HG02678 (cell line): Measurements from ENCODE around the gene PRKAR2A.
"Not testable (repeated sequence)": the region's sequence is repeated elsewhere in the genome, so short reads cannot be mapped to it uniquely, and the experiment has no call there.

Source experiments
- ATAC-seq: cut with Tn5 transposase; IDR thresholded peaks from one replicate; pipeline ENCODE4 v1.9.1; 2021; ENCODE audit warnings: mild to moderate bottlenecking, moderate library complexity; ENCODE audit not compliant: unreplicated experiment

PRKAR2A gene

DNA sequence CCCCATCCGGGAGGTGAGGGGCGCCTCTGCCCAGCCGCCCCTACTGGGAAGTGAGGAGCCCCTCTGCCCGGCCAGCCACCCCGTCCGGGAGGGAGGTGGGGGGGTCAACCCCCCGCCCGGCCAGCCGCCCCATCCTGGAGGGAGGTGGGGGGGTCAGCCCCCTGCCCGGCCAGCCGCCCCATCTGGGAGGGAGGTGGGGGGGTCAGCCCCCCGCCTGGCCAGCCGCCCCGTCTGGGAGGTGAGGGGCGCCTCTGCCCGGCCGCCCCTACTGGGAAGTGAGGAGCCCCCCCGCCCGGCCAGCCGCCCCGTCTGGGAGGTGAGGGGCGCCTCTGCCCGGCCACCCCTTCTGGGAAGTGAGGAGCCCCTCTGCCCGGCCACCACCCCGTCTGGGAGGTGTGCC is 113.1 kb downstream of the PRKAR2A start:
- ATAC-seq, result not testable (repeated sequence)

DNA sequence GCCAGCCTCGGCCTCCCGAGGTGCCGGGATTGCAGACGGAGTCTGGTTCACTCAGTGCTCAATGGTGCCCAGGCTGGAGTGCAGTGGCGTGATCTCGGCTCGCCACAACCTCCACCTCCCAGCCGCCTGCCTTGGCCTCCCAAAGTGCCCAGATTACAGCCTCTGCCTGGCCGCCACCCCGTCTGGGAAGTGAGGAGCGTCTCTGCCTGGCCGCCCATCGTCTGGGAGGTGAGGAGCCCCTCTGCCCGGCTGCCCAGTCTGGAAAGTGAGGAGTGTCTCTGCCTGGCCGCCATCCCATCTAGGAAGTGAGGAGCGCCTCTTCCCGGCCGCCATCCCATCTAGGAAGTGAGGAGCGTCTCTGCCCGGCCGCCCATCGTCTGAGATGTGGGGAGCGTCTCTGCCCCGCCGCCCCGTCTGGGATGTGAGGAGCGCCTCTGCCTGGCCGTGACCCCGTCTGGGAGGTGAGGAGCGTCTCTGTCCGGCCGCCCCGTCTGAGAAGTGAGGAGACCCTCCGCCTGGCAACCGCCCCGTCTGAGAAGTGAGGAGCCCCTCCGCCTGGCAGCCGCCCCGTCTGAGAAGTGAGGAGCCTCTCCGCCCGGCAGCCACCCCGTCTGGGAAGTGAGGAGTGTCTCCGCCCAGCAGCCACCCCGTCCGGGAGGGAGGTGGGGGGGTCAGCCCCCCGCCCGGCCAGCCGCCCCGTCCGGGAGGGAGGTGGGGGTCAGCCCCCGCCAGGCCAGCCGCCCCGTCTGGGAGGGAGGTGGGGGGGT is 113.7 kb downstream of the PRKAR2A start:
- not testable (repeated sequence) for ATAC-seq

DNA sequence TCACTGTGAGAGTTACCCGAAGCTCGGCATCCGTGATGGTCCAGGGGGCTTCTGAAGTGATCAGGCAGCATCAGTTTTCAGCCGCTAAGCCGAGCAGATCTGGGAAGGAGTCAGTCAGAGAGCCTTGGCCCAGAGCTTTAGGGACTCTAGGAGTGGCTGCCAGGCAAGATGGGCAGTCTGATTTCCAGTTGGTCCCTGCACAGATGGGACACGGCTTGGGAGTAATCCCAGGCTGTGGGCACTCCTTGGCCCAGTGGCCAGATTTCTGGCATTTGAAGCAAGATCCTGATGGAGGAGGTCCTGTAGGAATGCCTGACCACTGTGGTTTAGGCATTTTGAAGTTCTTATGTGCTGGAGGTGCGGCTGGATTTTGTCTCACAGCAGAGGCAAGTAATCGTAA is 120.2 kb downstream of the PRKAR2A start:
- no peak for ATAC-seq

DNA sequence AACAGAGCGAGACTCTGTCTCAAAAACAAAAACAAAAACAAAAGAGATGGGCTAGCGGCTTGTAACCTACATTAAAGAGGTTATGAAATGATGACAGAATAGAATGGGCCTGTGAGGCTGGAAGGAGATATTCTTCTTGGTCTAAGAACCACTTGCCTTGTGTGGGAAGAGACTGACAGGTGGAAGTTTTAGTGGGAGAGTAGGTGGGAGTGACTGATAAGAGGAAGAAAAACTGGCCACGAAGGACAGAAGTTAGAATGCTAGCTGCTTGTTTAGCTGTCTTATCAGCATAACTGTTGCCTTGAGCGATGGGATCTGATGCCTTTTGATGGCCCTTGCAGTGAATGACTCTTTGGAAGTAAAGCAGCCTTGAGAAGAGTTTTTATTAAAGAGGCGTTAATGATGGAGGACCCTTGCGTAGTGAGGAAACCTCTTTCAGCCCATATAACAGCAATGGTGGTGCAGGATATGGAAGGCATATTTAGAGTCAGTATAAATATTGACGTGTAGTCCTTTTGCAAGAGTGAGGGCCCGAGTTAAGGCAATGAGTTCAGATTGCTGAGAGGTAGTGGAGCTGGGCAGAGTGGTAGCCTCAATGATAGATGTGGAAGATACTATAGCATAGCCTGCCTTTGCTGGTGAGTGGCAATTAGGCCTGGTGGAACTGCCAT is 122.4 kb downstream of the PRKAR2A start:
- ATAC-seq, result not testable (repeated sequence)

DNA sequence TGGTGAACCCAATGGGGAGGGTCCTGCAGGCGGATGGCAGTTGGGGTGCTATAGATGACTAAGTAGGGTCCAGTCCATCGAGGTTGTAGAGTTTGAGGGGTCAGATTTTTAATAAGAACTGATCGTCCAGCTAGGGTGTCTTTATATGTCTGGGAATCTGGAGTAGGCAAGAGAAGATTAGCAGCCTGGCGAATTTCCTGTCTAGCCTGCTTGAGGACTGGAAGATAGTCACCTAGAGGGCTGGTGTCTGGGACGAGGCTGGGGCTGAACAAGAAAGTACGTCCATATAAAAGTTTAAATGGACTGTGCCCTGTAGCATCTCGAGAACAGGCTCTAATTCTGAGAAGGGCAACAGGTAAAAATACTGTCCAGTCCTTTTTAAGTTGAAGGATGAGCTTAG is 123.9 kb downstream of the PRKAR2A start:
- ATAC-seq, result no peak

DNA sequence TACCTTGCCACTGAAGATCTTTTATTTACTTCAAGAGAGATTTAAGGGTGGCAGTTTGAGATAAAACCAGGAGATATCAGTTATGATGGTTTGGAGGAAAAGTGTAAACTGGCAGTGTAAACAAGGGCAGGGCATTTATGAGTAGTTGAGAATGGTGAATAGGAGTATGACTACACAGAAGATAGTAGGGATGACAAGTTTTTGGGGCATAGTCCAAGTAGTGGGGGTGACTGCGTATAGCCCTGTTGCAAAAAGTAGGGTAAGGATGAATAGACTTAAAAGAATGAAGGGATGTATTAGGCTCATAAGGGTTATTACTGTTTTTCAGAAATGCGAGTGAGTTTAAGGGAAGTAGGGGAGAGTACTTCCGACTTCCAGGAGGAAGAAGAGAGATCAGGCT is 124.4 kb downstream of the PRKAR2A start:
- not testable (repeated sequence) for ATAC-seq

DNA sequence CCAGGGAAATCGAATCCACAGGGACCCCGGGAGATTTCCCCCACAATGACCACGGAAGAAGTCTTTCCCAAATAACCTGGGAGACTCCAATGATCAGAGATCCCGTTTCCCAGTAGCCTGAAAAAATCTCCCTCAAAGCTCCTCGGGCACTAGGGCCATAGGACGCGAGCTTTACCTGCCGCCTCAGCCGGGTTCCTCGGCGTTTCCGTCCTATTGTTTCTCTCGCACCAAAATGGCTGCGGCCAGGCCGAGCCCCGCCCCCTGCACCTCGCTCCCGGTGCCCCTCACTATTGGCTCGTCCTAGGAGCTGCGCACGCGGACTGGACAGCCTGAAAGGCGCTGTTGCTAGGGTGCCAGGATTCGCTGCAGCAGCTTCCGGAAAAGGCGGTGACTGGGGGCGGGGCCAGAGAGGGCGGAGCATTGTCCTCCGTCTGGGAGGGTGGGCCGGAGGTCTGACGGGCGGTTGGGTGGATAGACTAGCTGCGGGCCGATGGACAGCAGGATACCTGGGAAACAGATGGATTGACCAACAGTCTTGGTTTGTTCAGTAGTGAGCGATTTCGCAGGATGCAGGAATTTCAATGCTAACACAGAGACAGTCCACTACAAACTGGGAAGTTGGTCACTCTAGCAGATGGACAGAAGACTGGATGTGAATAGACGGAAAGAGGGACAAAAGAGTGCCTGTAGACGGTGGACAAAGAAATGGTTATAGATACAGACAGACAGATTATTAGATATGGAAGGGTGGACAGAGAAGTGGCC is 130.5 kb downstream of the PRKAR2A start, which contains the start of gene IP6K2:
Gene IP6K2 (minus strand): TSS at position 240 of the 765 bp plus-strand sequence. CDS start 21,930 bp downstream, outside the sequence.
- ATAC-seq, result peak; percentile 97

DNA sequence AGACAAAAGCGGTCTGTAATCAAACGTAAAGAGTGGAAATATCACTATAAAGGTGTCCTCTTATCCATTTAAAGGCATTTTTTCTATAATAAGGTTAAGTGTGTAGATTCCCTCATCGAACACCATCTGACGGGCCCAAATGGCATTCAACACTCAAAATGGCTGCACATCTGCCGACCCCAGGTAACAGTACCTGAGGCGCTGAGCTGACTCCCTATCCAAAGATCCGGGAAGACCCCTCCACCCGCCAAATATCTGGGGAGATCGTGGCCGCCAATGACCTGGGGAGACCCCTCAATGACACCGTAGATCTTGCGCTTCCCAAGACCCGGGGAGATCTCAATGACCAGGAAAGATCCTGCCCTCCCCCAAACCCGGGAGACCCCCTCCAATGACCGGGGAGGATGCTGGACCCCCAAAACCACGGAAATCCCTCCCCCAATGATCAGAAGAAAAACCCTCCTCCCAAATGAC is 131.1 kb downstream of the PRKAR2A start:
- no peak for ATAC-seq

DNA sequence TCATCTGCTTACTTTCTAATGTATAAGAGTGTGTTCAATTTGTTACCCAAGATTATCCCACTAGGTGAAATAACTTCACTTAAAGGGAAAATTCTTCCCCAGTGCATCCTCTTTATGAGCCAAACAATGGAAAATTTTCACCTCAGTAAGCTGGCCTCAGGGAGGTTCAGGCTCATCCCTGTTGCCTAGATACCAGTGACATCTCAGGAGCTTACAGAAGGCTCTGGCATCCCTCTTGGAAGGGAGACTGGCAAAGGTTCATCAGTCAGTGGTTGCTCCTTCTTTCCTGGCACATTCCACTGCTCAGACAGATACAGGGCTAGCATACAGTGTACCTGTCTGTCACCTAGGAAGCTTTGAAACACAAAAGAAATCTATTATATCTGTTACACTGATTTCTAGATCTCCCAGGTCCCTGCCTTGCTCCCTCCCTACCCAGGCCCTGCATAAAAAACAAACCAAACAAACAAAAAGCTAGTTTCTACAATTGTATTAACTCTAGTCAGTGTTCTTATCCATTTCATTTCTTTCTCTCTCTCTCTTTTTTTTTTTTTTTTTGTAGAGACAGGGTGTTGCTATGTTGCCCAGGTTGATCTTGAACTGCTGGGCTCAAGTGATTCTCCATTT is 132.4 kb downstream of the PRKAR2A start:
- no peak for ATAC-seq

DNA sequence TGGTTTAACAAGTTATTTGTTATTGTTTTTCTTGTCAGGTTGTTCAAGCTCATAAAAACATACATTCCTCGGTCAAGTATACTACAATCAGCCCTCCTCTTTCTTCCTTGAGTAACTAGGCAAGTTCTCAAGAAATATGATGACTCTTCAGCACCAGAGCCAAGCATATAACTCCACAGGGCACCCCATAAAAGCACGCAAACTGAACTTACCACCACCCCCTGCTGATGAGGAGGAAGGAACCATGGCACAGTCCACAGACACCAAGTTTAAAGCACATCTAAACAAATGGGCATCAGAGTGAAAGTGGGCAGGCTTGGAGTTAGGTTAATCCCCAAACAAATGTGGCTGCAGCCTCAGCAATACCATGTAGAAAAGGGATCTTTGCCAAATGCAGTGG is 135.9 kb downstream of the PRKAR2A start:
- no peak for ATAC-seq

DNA sequence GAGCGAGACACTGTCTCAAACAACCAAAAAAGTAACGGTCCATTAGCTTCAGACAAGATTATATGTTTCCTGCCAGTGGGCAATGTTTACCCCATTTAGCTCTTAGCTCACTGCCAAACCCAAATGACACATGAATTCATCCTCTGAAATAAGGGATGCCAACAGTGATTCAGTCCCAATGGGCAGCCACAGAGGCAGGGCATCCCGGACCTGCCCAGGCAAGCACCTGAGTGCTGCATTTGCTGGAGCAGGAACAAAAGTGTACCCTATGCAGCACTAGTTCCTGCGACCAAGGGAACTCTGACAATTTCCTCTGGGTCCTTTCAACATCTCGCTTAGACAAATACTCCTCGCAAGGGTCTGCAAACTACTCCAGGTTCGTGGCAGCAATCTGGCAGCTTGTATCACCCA is 138.6 kb downstream of the PRKAR2A start:
- ATAC-seq, result no peak

DNA sequence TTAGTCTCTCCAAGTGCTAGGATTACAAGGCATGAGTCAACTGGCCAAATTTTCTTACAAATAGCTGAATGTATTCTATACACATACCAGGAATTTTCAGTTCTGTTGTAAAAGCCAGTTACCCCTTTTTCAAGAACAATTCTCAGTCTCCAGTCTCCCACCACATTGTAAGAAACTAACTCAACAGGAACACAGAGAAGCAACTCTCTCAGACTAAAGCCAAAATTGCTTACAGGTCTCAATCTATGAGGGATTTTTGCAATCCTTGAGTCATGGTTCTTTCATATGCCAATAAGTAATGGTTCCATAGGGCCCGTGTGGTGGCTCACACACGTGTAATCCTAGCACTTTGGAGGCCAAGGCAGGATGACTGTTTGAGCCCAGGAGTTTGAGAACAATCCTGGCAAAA is 139.2 kb downstream of the PRKAR2A start:
- ATAC-seq, result no peak

DNA sequence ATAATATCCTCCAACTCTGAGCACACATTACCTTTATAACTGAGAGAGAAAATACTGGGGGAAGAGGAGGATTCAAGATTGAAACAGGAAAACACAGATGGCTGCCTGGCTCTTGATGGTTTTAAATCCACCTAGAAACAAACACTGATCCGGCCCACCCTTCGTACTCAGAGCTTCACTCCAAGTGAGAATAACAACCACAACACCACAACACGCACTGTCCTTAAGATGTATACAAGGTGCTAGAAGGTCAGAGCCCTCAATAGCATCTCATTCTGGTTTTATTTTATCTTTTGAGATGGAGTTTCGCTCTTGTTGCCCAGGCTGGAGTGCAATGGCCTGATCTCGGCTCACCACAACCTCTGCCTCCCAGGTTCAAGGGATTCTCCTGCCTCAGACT is 140.5 kb downstream of the PRKAR2A start:
- no peak for ATAC-seq

DNA sequence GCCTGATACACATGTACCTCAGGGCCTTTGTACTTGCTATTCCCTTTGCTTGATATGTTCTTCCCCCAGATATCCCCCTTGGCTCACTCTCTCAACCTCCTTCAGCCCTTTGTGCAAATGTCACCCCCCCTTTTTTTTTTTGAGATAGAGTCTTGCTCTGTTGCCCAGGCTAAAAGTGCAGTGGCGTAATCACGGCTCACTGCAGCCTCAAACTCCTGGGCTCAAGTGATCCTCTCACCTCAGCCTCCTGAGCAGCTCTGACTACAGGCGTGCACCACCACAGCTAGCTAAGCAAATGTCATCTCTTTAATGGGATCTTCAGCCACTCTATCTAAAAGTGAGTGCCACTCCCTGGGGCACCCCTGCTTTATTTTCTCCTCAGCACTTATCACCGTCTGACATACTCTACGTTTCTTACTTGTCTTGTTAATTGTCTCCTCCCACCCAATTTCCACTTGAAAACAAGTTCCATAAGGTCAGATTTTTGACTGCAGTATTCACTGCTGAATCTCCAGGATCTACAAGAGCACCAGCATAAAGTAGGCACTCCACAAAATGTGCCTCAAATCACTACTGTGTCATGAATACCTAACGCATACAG is 145.3 kb downstream of the PRKAR2A start:
- ATAC-seq, result no peak

DNA sequence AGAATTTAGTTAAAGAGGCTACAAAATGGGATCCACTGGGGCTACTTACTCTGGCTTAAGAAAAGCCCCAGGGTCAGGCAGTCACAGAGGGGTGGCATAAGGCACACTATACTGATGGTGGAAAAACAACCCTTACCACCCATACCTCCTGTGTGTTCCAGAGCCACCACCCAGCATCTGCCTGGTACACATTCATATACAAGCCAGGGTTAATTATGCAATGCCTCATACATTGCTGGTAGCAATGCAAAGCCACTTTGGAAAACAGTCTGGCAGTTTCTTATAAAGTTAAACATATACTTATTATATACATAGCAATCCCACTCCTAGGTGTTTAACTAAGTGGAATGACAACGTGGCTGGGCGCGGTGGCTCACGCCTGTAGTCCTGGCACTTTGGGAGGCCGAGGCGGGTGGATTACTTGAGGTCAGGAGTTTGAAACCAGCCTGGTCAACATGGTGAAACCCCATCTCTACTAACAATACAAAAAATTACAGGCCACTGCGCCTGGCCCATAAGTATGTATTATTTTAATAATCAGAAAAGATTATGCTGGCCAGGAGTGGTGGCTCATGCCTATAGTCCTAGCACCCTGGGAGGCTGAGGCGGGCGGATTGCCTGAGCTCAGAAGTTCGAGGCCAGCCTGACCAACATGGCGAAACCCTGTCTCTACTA is 146.8 kb downstream of the PRKAR2A start:
- ATAC-seq, result no peak

DNA sequence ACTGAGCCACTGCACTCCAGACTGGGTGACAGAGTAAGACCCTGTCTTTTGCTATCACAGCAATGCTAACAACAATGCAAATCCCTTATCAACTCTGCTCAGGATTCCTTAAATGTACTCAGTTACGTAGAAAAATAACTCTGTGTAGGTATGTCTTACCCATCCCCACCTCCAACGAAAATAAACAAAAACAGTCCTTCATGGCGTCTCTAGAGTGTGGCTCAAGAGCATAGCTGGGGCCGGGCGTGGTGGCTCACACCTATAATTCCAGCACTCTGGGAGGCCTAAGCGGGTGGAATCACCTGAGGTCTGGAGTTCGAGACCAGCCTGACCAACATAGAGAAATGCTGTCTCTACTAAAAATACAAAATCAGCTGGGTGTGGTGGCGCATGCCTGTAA is 148.8 kb downstream of the PRKAR2A start:
- ATAC-seq, result no peak

DNA sequence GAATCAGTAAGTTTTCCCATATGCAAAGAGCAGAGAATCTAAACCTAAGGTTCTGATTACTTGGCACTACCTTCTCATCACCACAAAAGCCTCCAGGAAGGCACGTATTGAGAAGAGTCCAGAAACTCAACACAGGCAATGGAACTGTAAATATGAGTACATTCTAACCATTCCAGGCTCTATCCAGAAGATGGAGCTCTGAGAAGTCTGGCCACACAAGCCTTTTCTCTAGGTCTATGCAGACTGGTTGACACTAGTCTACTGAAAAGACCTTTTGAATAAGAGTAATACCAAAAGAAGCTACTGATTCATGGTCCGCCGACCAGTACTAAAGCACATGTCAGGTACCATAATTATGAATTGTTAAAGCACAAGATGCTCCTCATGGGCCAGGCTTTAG is 149.7 kb downstream of the PRKAR2A start:
- ATAC-seq, result no peak

DNA sequence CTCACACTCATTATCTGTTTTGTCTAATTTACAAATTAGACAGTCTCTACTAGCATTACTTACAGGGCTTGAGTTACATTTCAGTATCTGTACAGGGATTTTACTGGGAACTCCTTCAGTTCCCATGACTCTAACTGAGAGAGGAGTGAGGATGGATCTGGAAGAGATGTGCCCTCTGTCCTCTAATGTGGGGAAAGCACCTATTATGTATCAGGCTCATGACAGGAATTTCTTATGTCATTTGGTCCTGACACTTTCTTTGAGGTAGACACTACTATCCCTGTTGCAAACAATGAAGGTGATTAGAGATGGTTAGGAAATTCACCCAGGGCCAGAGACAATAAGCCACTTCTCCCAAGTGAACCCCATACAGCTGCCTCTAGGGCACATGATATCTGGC is 151.1 kb downstream of the PRKAR2A start:
- ATAC-seq, result no peak
